Osteoblast (primary cell): Measurements from ENCODE around the gene LSP1. TPM values are rescaled to one million over a fixed set of nuclear protein-coding genes. Genes with fewer than 3 reads are reported as not detected.
A peak's percentile ranks its signal among the peaks of the same experiment; 100 is the strongest.

ENCODE experiments used
- DNase-seq: peaks from one replicate; pipeline ENCODE4 v3.0.0; 2011; ENCODE audit warnings: low spot score, mixed read lengths; ENCODE audit not compliant: insufficient read length; ENCODE audit errors: missing footprints
- H2AFZ ChIP-seq: 2 replicates; pipeline ENCODE4 v1.6.0; 2011; ENCODE audit warnings: mild to moderate bottlenecking, low read length
- H3K27ac ChIP-seq: 2 replicates; pipeline ENCODE4 v1.5.1; 2011; ENCODE audit warnings: mild to moderate bottlenecking, low read depth, low read length, moderate library complexity
- H3K27me3 ChIP-seq: 2 replicates; pipeline ENCODE4 v1.6.0; 2012; ENCODE audit warnings: mild to moderate bottlenecking, control low read depth, inconsistent platforms, low read length, moderate library complexity; ENCODE audit not compliant: insufficient read depth
- H3K36me3 ChIP-seq: 2 replicates; pipeline ENCODE4 v1.5.1; 2011; ENCODE audit warnings: mild to moderate bottlenecking, low read length, control low read depth, moderate library complexity; ENCODE audit not compliant: insufficient read depth
- H3K4me1 ChIP-seq: 2 replicates; pipeline ENCODE4 v1.5.1; 2011; ENCODE audit warnings: mild to moderate bottlenecking, low read length, control low read depth, moderate library complexity; ENCODE audit not compliant: insufficient read depth
- H3K4me2 ChIP-seq: 2 replicates; pipeline ENCODE4 v1.6.0; 2011; ENCODE audit warnings: mild to moderate bottlenecking, low read length; ENCODE audit not compliant: insufficient read depth
- H3K4me3 ChIP-seq: fragments of 200-600 bp; sonication (generic); 3 replicates; pipeline ENCODE4 v1.5.1; 2012; ENCODE audit warnings: mild to moderate bottlenecking, low read length, inconsistent platforms; ENCODE audit not compliant: insufficient read depth
- H3K79me2 ChIP-seq: 2 replicates; pipeline ENCODE4 v1.6.0; 2012; ENCODE audit warnings: mild to moderate bottlenecking, low read length, control low read depth, inconsistent platforms; ENCODE audit not compliant: insufficient read depth
- H3K9me3 ChIP-seq: 2 replicates; pipeline ENCODE4 v1.5.1; 2011; ENCODE audit warnings: low read depth, low read length, control low read depth
- H4K20me1 ChIP-seq: 2 replicates; pipeline ENCODE4 v1.6.0; 2012; ENCODE audit warnings: mild to moderate bottlenecking, low read length, control low read depth; ENCODE audit not compliant: insufficient read depth
- total RNA-seq: library from RNA; depleted of rRNA; stranded (reverse); fragments of >200 nt; gene quantifications from 2 replicates; pipeline ENCODE4 v1.2.3, GENCODE V29; 2012
- TF ChIP-seq, protein P1 (sequence below): IDR thresholded peaks from 2 replicates; pipeline ENCODE4 v1.5.1; 2011; ENCODE audit warnings: mild to moderate bottlenecking, low read depth, low read length, moderate library complexity; ENCODE audit errors: extremely low read depth

The LSP1 gene
- total RNA-seq, 1 donor: 54.6 TPM

DNA sequence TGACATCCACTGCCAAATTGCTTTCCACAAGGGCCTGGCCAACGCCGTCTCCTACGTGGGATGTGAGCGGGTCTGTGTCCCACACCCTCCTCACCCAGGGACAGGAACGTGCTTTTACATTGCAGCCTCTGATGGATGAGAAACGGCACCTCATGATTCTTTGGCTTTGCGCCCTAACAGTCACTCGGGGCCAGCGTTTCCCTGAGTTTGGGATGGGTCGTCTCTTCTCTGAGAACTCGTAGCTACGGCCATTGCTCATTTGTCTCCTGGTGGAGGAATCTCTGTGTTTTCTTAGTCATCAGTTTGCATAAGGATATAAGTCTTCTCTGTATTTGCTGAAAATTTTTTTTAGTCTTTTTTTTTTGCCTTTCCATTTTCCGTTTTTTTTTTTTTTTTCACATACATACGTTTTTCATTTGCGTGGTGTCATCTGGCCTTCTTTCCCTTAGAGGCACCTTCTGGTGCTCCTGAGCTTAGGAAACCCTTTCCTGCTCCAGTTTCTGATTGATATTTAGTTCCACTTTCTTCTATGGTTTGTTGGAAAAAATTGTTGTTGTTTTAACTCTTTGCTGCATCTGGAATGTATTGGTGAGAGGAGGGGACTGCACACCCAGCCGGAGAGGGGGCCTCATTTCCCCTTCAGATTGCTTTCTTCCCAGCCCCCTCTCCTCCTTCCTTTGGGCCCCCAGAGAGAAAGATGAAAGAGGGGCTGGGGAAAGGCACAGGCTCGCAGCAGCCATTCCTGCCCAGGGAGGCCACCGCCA lies 78.6 kb downstream of the LSP1 start:
- H3K4me2 ChIP-seq: peak overlapping the region; percentile 81
- H3K27me3 ChIP-seq: no peaks in the 10 kb centered on the region
- peaks cover 7% of the 10 kb centered on the region for H3K4me1 ChIP-seq
- DNase-seq: peak; percentile 98
- TF ChIP-seq, protein P1, sequence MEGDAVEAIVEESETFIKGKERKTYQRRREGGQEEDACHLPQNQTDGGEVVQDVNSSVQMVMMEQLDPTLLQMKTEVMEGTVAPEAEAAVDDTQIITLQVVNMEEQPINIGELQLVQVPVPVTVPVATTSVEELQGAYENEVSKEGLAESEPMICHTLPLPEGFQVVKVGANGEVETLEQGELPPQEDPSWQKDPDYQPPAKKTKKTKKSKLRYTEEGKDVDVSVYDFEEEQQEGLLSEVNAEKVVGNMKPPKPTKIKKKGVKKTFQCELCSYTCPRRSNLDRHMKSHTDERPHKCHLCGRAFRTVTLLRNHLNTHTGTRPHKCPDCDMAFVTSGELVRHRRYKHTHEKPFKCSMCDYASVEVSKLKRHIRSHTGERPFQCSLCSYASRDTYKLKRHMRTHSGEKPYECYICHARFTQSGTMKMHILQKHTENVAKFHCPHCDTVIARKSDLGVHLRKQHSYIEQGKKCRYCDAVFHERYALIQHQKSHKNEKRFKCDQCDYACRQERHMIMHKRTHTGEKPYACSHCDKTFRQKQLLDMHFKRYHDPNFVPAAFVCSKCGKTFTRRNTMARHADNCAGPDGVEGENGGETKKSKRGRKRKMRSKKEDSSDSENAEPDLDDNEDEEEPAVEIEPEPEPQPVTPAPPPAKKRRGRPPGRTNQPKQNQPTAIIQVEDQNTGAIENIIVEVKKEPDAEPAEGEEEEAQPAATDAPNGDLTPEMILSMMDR: no peak
- no peaks in the 10 kb centered on the region for H3K9me3 ChIP-seq
- peak overlapping the region; percentile 91 for H2AFZ ChIP-seq
- H4K20me1 ChIP-seq: no peaks in the 10 kb centered on the region
- no peaks in the 10 kb centered on the region for H3K36me3 ChIP-seq
- no peaks in the 10 kb centered on the region for H3K79me2 ChIP-seq
- no peak overlapping the region for H3K27ac ChIP-seq
- H3K4me3 ChIP-seq: peak overlapping the region; percentile 40

DNA sequence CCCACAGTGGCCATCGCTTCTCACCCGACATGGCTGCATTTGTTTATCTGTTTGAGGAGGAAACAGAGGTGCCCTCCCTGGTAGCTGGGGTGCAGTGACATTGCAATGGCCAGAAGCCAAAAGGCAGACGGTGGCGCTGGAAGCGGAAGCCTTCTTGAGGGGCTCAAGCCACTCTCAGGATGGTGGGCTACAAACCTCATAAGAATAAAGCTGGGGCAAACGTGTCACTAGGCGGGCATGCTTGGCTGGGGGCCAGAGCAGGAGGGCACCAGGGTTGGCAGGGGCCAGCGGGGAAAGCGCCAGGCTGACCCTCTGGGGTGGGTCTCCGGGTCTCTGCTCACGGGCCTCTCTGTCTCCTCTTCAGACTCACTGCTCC lies 79.2 kb downstream of the LSP1 start:
- no peaks in the 10 kb centered on the region for H3K9me3 ChIP-seq
- no peak overlapping the region for H3K4me3 ChIP-seq
- no peaks in the 10 kb centered on the region for H3K27me3 ChIP-seq
- H3K79me2 ChIP-seq: no peaks in the 10 kb centered on the region
- H2AFZ ChIP-seq: no peak overlapping the region
- no peaks in the 10 kb centered on the region for H4K20me1 ChIP-seq
- TF ChIP-seq, protein P1: no peak
- H3K4me2 ChIP-seq: no peak overlapping the region
- H3K27ac ChIP-seq: no peak overlapping the region
- peaks cover 7% of the 10 kb centered on the region for H3K4me1 ChIP-seq
- no peaks in the 10 kb centered on the region for H3K36me3 ChIP-seq
- peak; percentile 86 for DNase-seq

DNA sequence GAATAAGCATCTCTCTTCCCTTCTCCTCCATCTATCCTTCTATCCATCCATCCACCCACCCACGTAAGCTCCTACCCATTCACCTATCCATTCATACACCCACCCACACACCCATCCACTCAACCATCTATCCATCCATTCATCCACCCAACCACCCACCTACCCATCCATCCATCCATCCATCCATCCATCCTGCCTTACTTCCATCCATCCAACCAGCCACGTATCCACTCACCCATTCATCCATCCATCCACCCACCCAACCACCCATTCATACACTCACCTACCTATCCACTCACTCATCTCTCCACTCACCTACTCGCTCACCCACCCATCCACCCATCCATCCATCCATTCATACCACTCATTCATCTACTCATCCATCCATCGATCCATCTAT lies 79.8 kb downstream of the LSP1 start:
- Histone ChIP-seq H3K4me3 (no peak overlapping the region), H2AFZ (no peak overlapping the region), H3K9me3 (no peaks in the 10 kb centered on the region), H3K79me2 (no peaks in the 10 kb centered on the region), H3K27ac (no peak overlapping the region), H3K4me2 (no peak overlapping the region), H3K4me1 (peaks cover 7% of the 10 kb centered on the region), H3K27me3 (no peaks in the 10 kb centered on the region), H3K36me3 (no peaks in the 10 kb centered on the region), H4K20me1 (no peaks in the 10 kb centered on the region)
- TF ChIP-seq, protein P1: no peak
- no peak for DNase-seq

DNA sequence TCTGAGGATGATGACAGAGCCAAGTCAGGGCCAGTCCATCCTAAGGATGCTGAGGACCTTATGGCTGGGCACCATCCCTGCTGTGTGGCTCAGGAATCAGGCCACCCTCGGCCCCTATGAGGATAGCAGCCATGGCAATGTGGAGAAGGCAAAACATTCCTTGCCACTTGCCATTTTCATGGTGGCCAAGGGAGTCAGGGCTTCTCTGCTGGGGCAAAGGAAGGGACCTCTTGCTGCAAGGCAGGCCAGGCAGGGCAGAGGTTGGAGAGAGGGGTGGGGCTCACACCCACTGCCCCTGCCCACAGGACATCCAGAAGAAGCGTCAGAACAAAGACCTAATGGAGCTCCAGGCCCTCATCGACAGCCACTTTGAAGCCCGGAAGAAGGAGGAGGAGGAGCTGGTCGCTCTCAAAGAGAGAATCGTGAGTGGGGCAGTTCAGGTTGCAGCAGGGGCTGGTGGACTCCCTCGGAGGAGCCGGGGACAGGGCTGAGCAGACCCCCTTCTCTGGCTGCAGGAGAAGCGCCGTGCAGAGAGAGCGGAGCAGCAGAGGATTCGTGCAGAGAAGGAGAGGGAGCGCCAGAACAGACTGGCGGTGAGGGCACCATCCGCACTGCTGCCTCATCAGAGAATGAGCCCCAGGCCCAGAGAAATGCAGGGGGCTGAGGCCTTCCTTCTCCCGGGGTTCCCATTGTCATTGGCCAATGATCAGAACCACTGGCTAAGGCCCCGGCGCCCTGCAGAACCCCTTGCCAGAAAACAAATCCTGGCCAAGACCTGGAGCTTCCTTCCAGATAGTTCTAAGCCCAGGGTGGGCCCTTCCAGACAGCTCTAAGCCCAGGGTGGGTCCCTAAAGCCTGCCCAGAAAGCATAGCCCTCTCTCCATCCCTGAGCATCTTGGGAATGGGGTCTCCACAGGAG lies 80.8 kb downstream of the LSP1 start:
- Histone ChIP-seq H3K79me2 (no peaks in the 10 kb centered on the region), H4K20me1 (no peaks in the 10 kb centered on the region), H3K9me3 (no peaks in the 10 kb centered on the region), H3K4me2 (no peak overlapping the region), H3K27ac (no peak overlapping the region), H3K27me3 (no peaks in the 10 kb centered on the region), H3K4me1 (peaks cover 7% of the 10 kb centered on the region), H3K4me3 (no peak overlapping the region), H2AFZ (no peak overlapping the region), H3K36me3 (no peaks in the 10 kb centered on the region)
- DNase-seq: peak; percentile 73
- TF ChIP-seq, protein P1: no peak
